Hematopoietic multipotent progenitor cell treated with erythropoietin and hydrocortisone succinate and interleukin-3 and kit ligand, for 15 days (in vitro differentiated cells): ENCODE data around the gene SGCD.

ENCODE experiments used
- DNase-seq: peaks from one replicate; pipeline ENCODE4 v3.0.0-alpha.2; 2015; ENCODE audit warnings: low spot score

The SGCD gene

GRCh38 chr5:156459812-156460385, 132.9 kb downstream of the SGCD start:
- DNase-seq, result no peak

- DNase-seq, result no peak
Observed at GRCh38 chr5:156460471-156460870, 133.5 kb downstream of the SGCD start.

- DNase-seq, result no peak
Observed at GRCh38 chr5:156466871-156467270, 139.9 kb downstream of the SGCD start.

- DNase-seq, result no peak
Observed at GRCh38 chr5:156469636-156470035, 142.7 kb downstream of the SGCD start.

- DNase-seq, result no peak
Observed at GRCh38 chr5:156471893-156472292, 144.9 kb downstream of the SGCD start.

GRCh38 chr5:156473269-156473908, 146.4 kb downstream of the SGCD start:
- no peak for DNase-seq

GRCh38 chr5:156474251-156474650, 147.3 kb downstream of the SGCD start:
- no peak for DNase-seq

GRCh38 chr5:156475182-156476157, 148.5 kb downstream of the SGCD start:
- no peak for DNase-seq

GRCh38 chr5:156476158-156476551, 149.2 kb downstream of the SGCD start:
- no peak for DNase-seq

- no peak for DNase-seq
Observed at GRCh38 chr5:156476678-156477077, 149.7 kb downstream of the SGCD start.

GRCh38 chr5:156477196-156477595, 150.2 kb downstream of the SGCD start:
- DNase-seq, result no peak

- no peak for DNase-seq
Observed at GRCh38 chr5:156479849-156480248, 152.9 kb downstream of the SGCD start.

- no peak for DNase-seq
Observed at GRCh38 chr5:156481741-156482140, 154.8 kb downstream of the SGCD start.

- no peak for DNase-seq
Observed at GRCh38 chr5:156482818-156483217, 155.9 kb downstream of the SGCD start.

- no peak for DNase-seq
Observed at GRCh38 chr5:156486394-156487238, 159.7 kb downstream of the SGCD start.

GRCh38 chr5:156491766-156492165, 164.8 kb downstream of the SGCD start:
- DNase-seq, result no peak

GRCh38 chr5:156496291-156496690, 169.3 kb downstream of the SGCD start:
- no peak for DNase-seq

- no peak for DNase-seq
Observed at GRCh38 chr5:156497804-156498208, 170.8 kb downstream of the SGCD start.

GRCh38 chr5:156498226-156498980, 171.4 kb downstream of the SGCD start:
- DNase-seq, result no peak

GRCh38 chr5:156500755-156501154, 173.8 kb downstream of the SGCD start:
- DNase-seq, result no peak

GRCh38 chr5:156505101-156505500, 178.1 kb downstream of the SGCD start:
- no peak for DNase-seq
